Panc1 (cell line): Measurements from ENCODE around the gene COL4A2.

ENCODE experiments used
- CTCF ChIP-seq: fragments of 450-650 bp; IDR thresholded peaks from 2 replicates; pipeline ENCODE4 v1.5.1; 2017; ENCODE audit warnings: mild to moderate bottlenecking
- POLR2AphosphoS5 ChIP-seq: IDR thresholded peaks from 2 replicates; pipeline ENCODE4 v1.6.1; 2012; ENCODE audit warnings: mild to moderate bottlenecking, low read depth, low read length, moderate library complexity
- REST ChIP-seq, 2 experiments: IDR thresholded peaks; 2 replicates each; pipeline ENCODE4 v1.6.1; 2011 to 2012; ENCODE audit warnings: low read depth in 2 of 2, control low read depth in 1 of 2, low read length in 1 of 2, mild to moderate bottlenecking in 1 of 2, moderate library complexity in 1 of 2; ENCODE audit not compliant: insufficient read depth in 1 of 2
- SIN3A ChIP-seq: IDR thresholded peaks from 2 replicates; pipeline ENCODE4 v1.6.1; 2012; ENCODE audit warnings: low read depth, mild to moderate bottlenecking, low read length, moderate library complexity, borderline replicate concordance; ENCODE audit not compliant: insufficient read depth
- TCF7L2 ChIP-seq: IDR thresholded peaks from 2 replicates; pipeline ENCODE4 v1.6.1; 2011; ENCODE audit warnings: mild to moderate bottlenecking, low read depth, low read length, inconsistent platforms

GRCh38 chr13:110403315-110403714 is 96.2 kb downstream of the COL4A2 start:
- TF ChIP-seq CTCF (no peak), POLR2AphosphoS5 (no peak), REST (IDR thresholded peaks at IDR 0.05; ENCODE audit: insufficient read depth in 1 of 2, low read depth in 2 of 2, low read length in 1 of 2) (no peak), TCF7L2 (no peak), SIN3A (no peak)
